Neural progenitor cell (in vitro differentiated cells): Measurements from ENCODE around the gene MBD1.

ENCODE experiments used
- CTCF ChIP-seq: fragments of 200-600 bp; sonication (generic); IDR thresholded peaks from 2 replicates; pipeline ENCODE4 v1.5.1; 2017; ENCODE audit warnings: antibody characterized with exemption, mild to moderate bottlenecking
- EZH2 ChIP-seq: fragments of 200-600 bp; sonication (generic); IDR thresholded peaks from 2 replicates; pipeline ENCODE4 v1.6.1; 2017; ENCODE audit warnings: antibody characterized with exemption, mild to moderate bottlenecking, moderate library complexity

- TF ChIP-seq CTCF (no peak), EZH2 (no peak)
These were observed 723 bp upstream of the MBD1 start for GRCh38 chr18:50281972-50282520.
